Skeletal muscle tissue (tissue), 4 donors: ENCODE measurements around the gene GPSM1. TPM values are rescaled to one million over a fixed set of nuclear protein-coding genes. Genes with fewer than 3 reads are reported as not detected.
"Not testable (repeated sequence)": the region's sequence is repeated elsewhere in the genome, so short reads cannot be mapped to it uniquely, and the experiment has no call there.

Experiments used
- H3K27ac ChIP-seq: one replicate; pipeline ENCODE4 v1.7.0; 2013; ENCODE audit warnings: mild to moderate bottlenecking, low read depth, low read length, inconsistent platforms
- H3K27me3 ChIP-seq, 3 donors: one replicate each; pipeline ENCODE4 v1.7.0; 2013; ENCODE audit warnings: low read length in 3 of 3; ENCODE audit not compliant: control insufficient read depth in 3 of 3, insufficient read depth in 3 of 3
- H3K36me3 ChIP-seq, 3 donors: one replicate each; pipeline ENCODE4 v1.7.0; 2013; ENCODE audit warnings: low read length in 3 of 3; ENCODE audit not compliant: control insufficient read depth in 3 of 3, insufficient read depth in 3 of 3
- H3K4me1 ChIP-seq, 3 donors: one replicate each; pipeline ENCODE4 v1.7.0; 2013; ENCODE audit warnings: low read length in 3 of 3, mild to moderate bottlenecking in 3 of 3; ENCODE audit not compliant: control insufficient read depth in 3 of 3, insufficient read depth in 3 of 3
- H3K4me3 ChIP-seq, 3 donors: one replicate each; pipeline ENCODE4 v1.7.0; 2013; ENCODE audit warnings: low read length in 3 of 3
- H3K9ac ChIP-seq, 3 donors: one replicate each; pipeline ENCODE4 v1.7.0; 2013; ENCODE audit warnings: low read length in 3 of 3, mild to moderate bottlenecking in 3 of 3, moderate library complexity in 2 of 3, low read depth in 1 of 3
- H3K9me3 ChIP-seq, 3 donors: one replicate each; pipeline ENCODE4 v1.7.0; 2013; ENCODE audit warnings: low read length in 3 of 3; ENCODE audit not compliant: control insufficient read depth in 3 of 3
- total RNA-seq: library from RNA; depleted of rRNA; stranded (reverse); fragments of >200 nt; gene quantifications from one replicate; pipeline ENCODE4 v1.2.3, GENCODE V29; 2014
- donor health status: Osteomylitis.

Gene GPSM1
- total RNA-seq, 1 donor from 2014 or later: 14.1 TPM

GRCh38 chr9:136399176-136400037 lies 72.1 kb downstream of the GPSM1 start:
- peaks cover 41 to 42% (median 42%) of the 10 kb centered on the region in 3 donors for H3K36me3 ChIP-seq
- H3K27me3 ChIP-seq: no peaks in the 10 kb centered on the region
- H3K4me3 ChIP-seq: peak overlapping the region; percentile 85 to 88 (median 87)
- H3K27ac ChIP-seq: no peak overlapping the region
- no peaks in the 10 kb centered on the region for H3K9me3 ChIP-seq
- peaks cover 19 to 21% (median 20%) of the 10 kb centered on the region in 3 donors for H3K4me1 ChIP-seq
- peak overlapping the region; percentile 69 to 88 (median 84) for H3K9ac ChIP-seq

GRCh38 chr9:136400038-136400834 lies 72.9 kb downstream of the GPSM1 start, which contains the start of gene SNAPC4:
SNAPC4 (minus strand) TSS chr9:136400170; CDS start chr9:136398428, 1,742 bp downstream.
- Histone ChIP-seq H3K4me3 (peak within 1 kb of the TSS; percentile 85 to 88 (median 87)), H3K9me3 (no peaks in the 10 kb centered on the region), H3K9ac (peak within 1 kb of the TSS; percentile 69 to 88 (median 84)), H3K27ac (no peak within 1 kb of the TSS), H3K27me3 (no peaks in the 10 kb centered on the region), H3K4me1 (peaks cover 19 to 21% (median 20%) of the 10 kb centered on the region in 3 donors), H3K36me3 (peaks cover 41 to 44% (median 41%) of the 10 kb centered on the region in 3 donors)

GRCh38 chr9:136401173-136401922 lies 74.0 kb downstream of the GPSM1 start:
- Histone ChIP-seq H3K4me1 (peaks cover 19 to 21% (median 20%) of the 10 kb centered on the region in 3 donors), H3K4me3 (no peak overlapping the region), H3K27ac (no peak overlapping the region), H3K27me3 (no peaks in the 10 kb centered on the region), H3K9ac (peak overlapping the region in 1 of 3 donors; percentile 55), H3K9me3 (no peaks in the 10 kb centered on the region), H3K36me3 (peaks cover 39 to 43% (median 40%) of the 10 kb centered on the region in 3 donors)

GRCh38 chr9:136402067-136402466 lies 74.7 kb downstream of the GPSM1 start:
- H3K27me3 ChIP-seq: no peaks in the 10 kb centered on the region
- H3K36me3 ChIP-seq: peaks cover 36 to 42% (median 39%) of the 10 kb centered on the region in 3 donors

GRCh38 chr9:136403538-136403914 lies 76.2 kb downstream of the GPSM1 start:
- Histone ChIP-seq H3K4me1 (peaks cover 16 to 19% (median 18%) of the 10 kb centered on the region in 3 donors), H3K27me3 (no peaks in the 10 kb centered on the region), H3K36me3 (peaks cover 35 to 46% (median 46%) of the 10 kb centered on the region in 3 donors), H3K9me3 (no peaks in the 10 kb centered on the region), H3K4me3 (no peak overlapping the region), H3K27ac (no peak overlapping the region), H3K9ac (no peak overlapping the region)

More at GRCh38 chr9:136402067-136402466, 74.7 kb downstream of the GPSM1 start:
- Histone ChIP-seq H3K4me1 (peaks cover 19 to 21% (median 20%) of the 10 kb centered on the region in 3 donors), H3K27ac (no peak overlapping the region), H3K9me3 (no peaks in the 10 kb centered on the region), H3K9ac (no peak overlapping the region), H3K4me3 (no peak overlapping the region)

GRCh38 chr9:136403915-136404800 lies 76.8 kb downstream of the GPSM1 start:
- Histone ChIP-seq H3K36me3 (peaks cover 35 to 46% (median 45%) of the 10 kb centered on the region in 3 donors), H3K4me1 (peaks cover 10 to 17% (median 12%) of the 10 kb centered on the region in 3 donors), H3K9ac (no peak overlapping the region), H3K9me3 (no peaks in the 10 kb centered on the region), H3K27ac (no peak overlapping the region), H3K4me3 (no peak overlapping the region), H3K27me3 (no peaks in the 10 kb centered on the region)

- H3K27me3 ChIP-seq: no peaks in the 10 kb centered on the region
- H3K9ac ChIP-seq: no peak overlapping the region
- no peaks in the 10 kb centered on the region for H3K9me3 ChIP-seq
- H3K4me1 ChIP-seq: peaks cover 11 to 17% (median 13%) of the 10 kb centered on the region in 3 donors
- H3K36me3 ChIP-seq: peaks cover 35 to 46% (median 45%) of the 10 kb centered on the region in 3 donors
- H3K4me3 ChIP-seq: no peak overlapping the region
- H3K27ac ChIP-seq: no peak overlapping the region
Observed at GRCh38 chr9:136404801-136405136, 77.4 kb downstream of the GPSM1 start.

GRCh38 chr9:136405481-136405880 lies 78.1 kb downstream of the GPSM1 start:
- peaks cover 35 to 46% (median 45%) of the 10 kb centered on the region in 3 donors for H3K36me3 ChIP-seq
- no peak overlapping the region for H3K27ac ChIP-seq
- no peak overlapping the region for H3K9ac ChIP-seq
- no peak overlapping the region for H3K4me3 ChIP-seq
- peaks cover 10 to 16% (median 12%) of the 10 kb centered on the region in 3 donors for H3K4me1 ChIP-seq
- no peaks in the 10 kb centered on the region for H3K27me3 ChIP-seq
- H3K9me3 ChIP-seq: no peaks in the 10 kb centered on the region

- not testable (repeated sequence) for H3K27ac ChIP-seq, H3K9ac ChIP-seq, H3K27me3 ChIP-seq, H3K9me3 ChIP-seq, H3K4me3 ChIP-seq
- peaks cover 7 to 15% (median 8%) of the 10 kb centered on the region in 3 donors for H3K4me1 ChIP-seq
- peaks cover 35 to 46% (median 45%) of the 10 kb centered on the region in 3 donors for H3K36me3 ChIP-seq
Observed at GRCh38 chr9:136405904-136406303, 78.6 kb downstream of the GPSM1 start.
